CD4-positive, alpha-beta memory T cell (primary cell): ENCODE data around the gene ZNRF3. TPM values are rescaled to one million over a fixed set of nuclear protein-coding genes. Genes with fewer than 3 reads are reported as not detected.

Source experiments
- CTCF ChIA-PET: fragments of 350-600 bp; sonication (Branson Sonifier 250); formaldehyde crosslinking; loops from one replicate; lab custom pipeline; 2021; ENCODE audit warnings: inconsistent platforms; ENCODE audit not compliant: partially characterized antibody; lab: Charles Lee
- POLR2A ChIA-PET: fragments of 350-600 bp; sonication (Branson Sonifier 250); formaldehyde crosslinking; loops from one replicate; lab custom pipeline; 2021; ENCODE audit not compliant: partially characterized antibody; lab: Charles Lee
- DNase-seq, 5 donors: peaks; one replicate each; pipeline versions ENCODE4 v3.0.0 to v3.0.0-alpha.2; 2020 to 2022; ENCODE audit warnings: mixed read lengths in 1 of 5
- H3K27ac ChIP-seq: one replicate; pipeline ENCODE4 v1.7.0; 2013; ENCODE audit warnings: low read depth, low read length
- H3K27me3 ChIP-seq: 2 replicates; pipeline ENCODE4 v1.7.0; 2013; ENCODE audit warnings: mild to moderate bottlenecking, low read length, moderate library complexity; ENCODE audit not compliant: insufficient read depth
- H3K36me3 ChIP-seq: 2 replicates; pipeline ENCODE4 v1.7.0; 2013; ENCODE audit warnings: mild to moderate bottlenecking, low read length, moderate library complexity; ENCODE audit not compliant: insufficient read depth
- H3K4me1 ChIP-seq: 2 replicates; pipeline ENCODE4 v1.7.0; 2013; ENCODE audit warnings: mild to moderate bottlenecking, low read length, moderate library complexity; ENCODE audit not compliant: insufficient read depth
- H3K4me3 ChIP-seq, 2 donors: one replicate each; pipeline ENCODE4 v1.7.0; 2013; ENCODE audit warnings: low read length in 2 of 2, mild to moderate bottlenecking in 1 of 2
- H3K9me3 ChIP-seq, 2 donors: one replicate each; pipeline ENCODE4 v1.7.0; 2013; ENCODE audit warnings: low read length in 2 of 2, control low read depth in 1 of 2; ENCODE audit not compliant: control insufficient read depth in 1 of 2
- H3K27ac Mint-ChIP-seq, 7 donors: one replicate each; pipeline ENCODE4 v1.8.0; 2020 to 2021; ENCODE audit warnings: mixed read lengths in 7 of 7, mild to moderate bottlenecking in 6 of 7, inconsistent platforms in 3 of 7, moderate library complexity in 3 of 7
- H3K27me3 Mint-ChIP-seq, 2 donors: one replicate each; pipeline ENCODE4 v1.8.0; 2020 to 2021; ENCODE audit warnings: mixed read lengths in 2 of 2
- H3K36me3 Mint-ChIP-seq, 2 donors: one replicate each; pipeline ENCODE4 v1.8.0; 2020 to 2021; ENCODE audit warnings: mixed read lengths in 2 of 2, inconsistent platforms in 1 of 2, mild to moderate bottlenecking in 1 of 2
- H3K4me1 Mint-ChIP-seq, 4 donors: one replicate each; pipeline ENCODE4 v1.8.0; 2020 to 2021; ENCODE audit warnings: mixed read lengths in 4 of 4, mild to moderate bottlenecking in 1 of 4
- H3K4me3 Mint-ChIP-seq, 8 donors: one replicate each; pipeline ENCODE4 v1.8.0; 2020 to 2021; ENCODE audit warnings: mixed read lengths in 8 of 8, mild to moderate bottlenecking in 7 of 8, moderate library complexity in 6 of 8, inconsistent platforms in 3 of 8
- H3K9me3 Mint-ChIP-seq, 8 donors: one replicate each; pipeline ENCODE4 v1.8.0; 2020 to 2021; ENCODE audit warnings: mixed read lengths in 8 of 8, mild to moderate bottlenecking in 5 of 8, inconsistent platforms in 3 of 8, moderate library complexity in 1 of 8
- intact Hi-C: fragments of 100-400 bp; cut with micrococcal nuclease; formaldehyde crosslinking; loops from one replicate; pipeline ENCODE4 v1.15.1; 2023
- polyA plus RNA-seq, 2 donors: library from polyadenylated mRNA; unstranded; fragments of 300-500 nt; fragmentation: Illumina TruSeq; gene quantifications; one replicate each; pipeline ENCODE4 v1.2.3, GENCODE V29; 2021
- total RNA-seq, 2 experiments: library from RNA; stranded (reverse); gene quantifications; one replicate each; pipeline ENCODE4 v1.2.3, GENCODE V29; 2021

The ZNRF3 gene
- total and polyA plus RNA-seq, 4 experiments from 2014 or later, result 0.11 to 0.89 (median 0.70) TPM; not detected in 1

- Histone ChIP-seq H3K27me3 (peaks cover 17% of the 10 kb centered on the region), H3K4me3 (no peak overlapping the region), H3K9me3 (no peaks in the 10 kb centered on the region), H3K4me1 (peaks cover 11% of the 10 kb centered on the region), H3K27ac (no peak overlapping the region), H3K36me3 (no peaks in the 10 kb centered on the region)
- CTCF ChIA-PET, result interaction anchor here (1.9 kb wide), 1 partner anchor 10 kb away, joined by 11 read pairs; no protein-coding TSS in a partner anchor
- H3K4me3 Mint-ChIP-seq, result peak overlapping the region in 6 of 8 donors; percentile 21 to 77 (median 64)
- peaks cover 0 to 5% of the 10 kb centered on the region in 2 donors for H3K36me3 Mint-ChIP-seq
- intact Hi-C loops, result no loop called here
- peaks cover 26 to 33% of the 10 kb centered on the region in 2 donors for H3K27me3 Mint-ChIP-seq
- H3K27ac Mint-ChIP-seq, result no peak overlapping the region
- H3K4me1 Mint-ChIP-seq, result peaks cover 3 to 14% (median 6%) of the 10 kb centered on the region in 4 donors
- POLR2A ChIA-PET, result no interaction called here
- no peak for DNase-seq
- no peaks in the 10 kb centered on the region for H3K9me3 Mint-ChIP-seq
Measured at GRCh38 chr22:29030016-29030617, 146.7 kb downstream of the ZNRF3 start.

DNA sequence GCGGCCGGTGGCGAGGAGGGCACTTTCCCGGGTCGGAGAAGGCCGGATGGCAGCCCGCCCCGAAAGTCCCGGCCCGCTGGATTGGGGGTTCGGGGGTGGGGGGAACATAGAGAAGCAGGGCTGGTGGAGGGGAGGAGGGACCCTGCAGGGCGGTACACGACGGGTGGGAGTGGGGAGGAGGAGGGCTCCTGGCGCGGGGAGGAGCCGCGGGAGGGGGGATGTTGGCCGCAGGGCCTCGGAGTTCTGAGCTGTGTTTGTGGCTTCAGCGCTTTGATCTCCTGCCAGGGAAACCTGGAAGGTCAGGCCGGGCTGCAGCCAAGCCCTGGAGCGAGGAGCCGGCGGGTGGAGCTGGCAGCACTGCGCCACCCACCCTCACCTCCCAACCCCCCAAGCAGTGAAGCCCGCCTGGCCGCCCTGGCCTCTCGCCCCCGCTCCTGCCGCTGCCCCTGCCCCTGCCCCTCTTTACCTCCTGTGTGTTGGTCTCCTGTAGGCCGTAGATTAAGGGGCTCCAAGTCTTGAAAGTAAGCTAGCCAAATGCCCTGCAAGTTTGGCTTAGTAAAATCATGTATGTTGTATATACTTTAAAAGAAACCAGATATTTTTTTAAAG lies 147.3 kb downstream of the ZNRF3 start:
- H3K27ac ChIP-seq, result no peak overlapping the region
- Mint-ChIP-seq H3K9me3 (no peaks in the 10 kb centered on the region), H3K4me3 (peak overlapping the region in 7 of 8 donors; percentile 9 to 77 (median 64)), H3K27me3 (peaks cover 26 to 30% of the 10 kb centered on the region in 2 donors), H3K4me1 (peaks cover 3 to 14% (median 6%) of the 10 kb centered on the region in 4 donors), H3K36me3 (peaks cover 0 to 5% of the 10 kb centered on the region in 2 donors), H3K27ac (no peak overlapping the region)
- no peaks in the 10 kb centered on the region for H3K9me3 ChIP-seq
- POLR2A ChIA-PET, result no interaction called here
- DNase-seq, result no peak
- peaks cover 17% of the 10 kb centered on the region for H3K27me3 ChIP-seq
- H3K4me3 ChIP-seq, result no peak overlapping the region
- intact Hi-C loops, result no loop called here
- no peaks in the 10 kb centered on the region for H3K36me3 ChIP-seq
- H3K4me1 ChIP-seq, result peaks cover 11% of the 10 kb centered on the region
- CTCF ChIA-PET, result interaction anchor here (1.9 kb wide), 1 partner anchor 10 kb away, joined by 11 read pairs; no protein-coding TSS in a partner anchor

GRCh38 chr22:29031227-29032011 lies 148.0 kb downstream of the ZNRF3 start:
- DNase-seq, result no peak

GRCh38 chr22:29032014-29032475 lies 148.7 kb downstream of the ZNRF3 start:
- H3K36me3 Mint-ChIP-seq, result peaks cover 0 to 5% of the 10 kb centered on the region in 2 donors
- Histone ChIP-seq H3K36me3 (no peaks in the 10 kb centered on the region), H3K4me1 (peaks cover 11% of the 10 kb centered on the region), H3K27ac (no peak overlapping the region), H3K4me3 (no peak overlapping the region), H3K27me3 (peaks cover 17% of the 10 kb centered on the region), H3K9me3 (no peaks in the 10 kb centered on the region)
- no peak for DNase-seq
- peaks cover 26% of the 10 kb centered on the region in 2 donors for H3K27me3 Mint-ChIP-seq
- H3K9me3 Mint-ChIP-seq, result no peaks in the 10 kb centered on the region
- intact Hi-C loops, result no loop called here
- H3K4me3 Mint-ChIP-seq, result no peak overlapping the region
- peaks cover 3 to 14% (median 6%) of the 10 kb centered on the region in 4 donors for H3K4me1 Mint-ChIP-seq
- ChIA-PET POLR2A (no interaction called here), CTCF (interaction anchor here (1.9 kb wide), 1 partner anchor 8 kb away, joined by 11 read pairs; no protein-coding TSS in a partner anchor)
- no peak overlapping the region for H3K27ac Mint-ChIP-seq

More at GRCh38 chr22:29031227-29032011, 148.0 kb downstream of the ZNRF3 start:
- no peaks in the 10 kb centered on the region for H3K9me3 ChIP-seq
- no peak overlapping the region for H3K27ac ChIP-seq
- intact Hi-C loops, result no loop called here
- ChIA-PET POLR2A (no interaction called here), CTCF (interaction anchor here (1.9 kb wide), 1 partner anchor 9 kb away, joined by 11 read pairs; no protein-coding TSS in a partner anchor)
- Mint-ChIP-seq H3K9me3 (no peaks in the 10 kb centered on the region), H3K36me3 (peaks cover 0 to 5% of the 10 kb centered on the region in 2 donors), H3K27ac (no peak overlapping the region), H3K27me3 (peaks cover 26 to 28% of the 10 kb centered on the region in 2 donors), H3K4me3 (no peak overlapping the region), H3K4me1 (peaks cover 3 to 14% (median 6%) of the 10 kb centered on the region in 4 donors)
- H3K4me3 ChIP-seq, result no peak overlapping the region
- H3K4me1 ChIP-seq, result peaks cover 11% of the 10 kb centered on the region
- peaks cover 17% of the 10 kb centered on the region for H3K27me3 ChIP-seq
- no peaks in the 10 kb centered on the region for H3K36me3 ChIP-seq

GRCh38 chr22:29032584-29032983 lies 149.2 kb downstream of the ZNRF3 start:
- H3K9me3 Mint-ChIP-seq, result no peaks in the 10 kb centered on the region
- H3K36me3 Mint-ChIP-seq, result peaks cover 0 to 5% of the 10 kb centered on the region in 2 donors
- Histone ChIP-seq H3K4me3 (no peak overlapping the region), H3K27ac (no peak overlapping the region), H3K36me3 (no peaks in the 10 kb centered on the region), H3K4me1 (peaks cover 11% of the 10 kb centered on the region), H3K9me3 (no peaks in the 10 kb centered on the region), H3K27me3 (peaks cover 17% of the 10 kb centered on the region)
- intact Hi-C loops, result no loop called here
- no peak overlapping the region for H3K27ac Mint-ChIP-seq
- no peak overlapping the region for H3K4me3 Mint-ChIP-seq
- DNase-seq, result no peak
- POLR2A ChIA-PET, result no interaction called here
- peaks cover 3 to 14% (median 6%) of the 10 kb centered on the region in 4 donors for H3K4me1 Mint-ChIP-seq
- H3K27me3 Mint-ChIP-seq, result peaks cover 24 to 26% of the 10 kb centered on the region in 2 donors
- CTCF ChIA-PET, result no interaction called here

- H3K27ac ChIP-seq, result no peak overlapping the region
- H3K9me3 Mint-ChIP-seq, result no peaks in the 10 kb centered on the region
- no peaks in the 10 kb centered on the region for H3K36me3 ChIP-seq
- H3K4me3 Mint-ChIP-seq, result no peak overlapping the region
- no peaks in the 10 kb centered on the region for H3K4me1 ChIP-seq
- no peak overlapping the region for H3K4me3 ChIP-seq
- H3K4me1 Mint-ChIP-seq, result peaks cover 0 to 3% (median 0%) of the 10 kb centered on the region in 4 donors
- H3K9me3 ChIP-seq, result no peaks in the 10 kb centered on the region
- H3K36me3 Mint-ChIP-seq, result no peaks in the 10 kb centered on the region
- DNase-seq, result no peak
- intact Hi-C loops, result no loop called here
- no peak overlapping the region for H3K27ac Mint-ChIP-seq
- no peaks in the 10 kb centered on the region for H3K27me3 ChIP-seq
- POLR2A ChIA-PET, result no interaction called here
- H3K27me3 Mint-ChIP-seq, result peaks cover 2 to 3% of the 10 kb centered on the region in 2 donors
- CTCF ChIA-PET, result interaction anchor here (11.2 kb wide), 1 partner anchor 178 kb away, joined by 163 read pairs; no protein-coding TSS in a partner anchor
Measured at GRCh38 chr22:29037340-29037932, 154.1 kb downstream of the ZNRF3 start.
